ENCODE data around the gene HCN4.
A peak's percentile ranks its signal among the peaks of the same experiment; 100 is the strongest.

The HCN4 gene

DNA sequence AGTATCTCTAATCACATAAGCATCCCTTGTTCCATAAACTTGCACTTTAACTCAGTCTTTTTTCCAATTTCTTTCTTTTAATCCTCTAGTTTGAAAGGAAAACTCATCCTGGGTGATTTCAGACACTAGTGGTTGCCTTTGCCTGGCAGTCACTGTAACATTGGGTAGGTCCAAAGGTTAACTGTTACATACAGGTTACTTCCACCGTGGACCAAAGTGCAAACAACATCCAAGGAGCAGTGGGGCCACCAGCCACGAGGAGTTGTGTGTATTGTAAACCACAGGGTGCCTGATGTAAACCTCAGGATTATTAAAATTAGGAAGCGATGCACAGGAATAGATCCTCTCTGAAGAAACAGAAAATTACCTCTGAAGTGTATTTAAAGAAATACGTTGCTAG, 75.0 kb downstream of the HCN4 start:
- no peak for DNase-seq

DNA sequence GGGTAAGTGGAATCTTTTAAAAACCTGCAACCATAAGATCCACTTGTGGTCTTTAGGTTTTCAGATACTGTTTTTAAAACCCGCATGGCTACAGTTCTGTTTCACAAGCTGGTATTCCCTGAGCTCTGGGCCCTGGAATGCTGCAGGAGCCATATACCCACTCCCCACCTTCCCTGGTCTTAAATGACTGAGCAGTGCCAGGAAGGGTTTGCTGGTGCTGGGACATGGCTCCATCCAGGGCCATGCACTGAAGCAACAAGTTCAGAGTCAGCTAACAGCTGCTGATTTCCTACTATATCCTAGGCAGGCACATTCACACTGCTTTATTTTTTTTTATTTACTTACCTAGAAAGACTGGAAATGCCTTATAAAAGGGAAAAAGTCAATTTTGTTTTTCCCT, 77.3 kb downstream of the HCN4 start:
- DNase-seq: no peak

DNA sequence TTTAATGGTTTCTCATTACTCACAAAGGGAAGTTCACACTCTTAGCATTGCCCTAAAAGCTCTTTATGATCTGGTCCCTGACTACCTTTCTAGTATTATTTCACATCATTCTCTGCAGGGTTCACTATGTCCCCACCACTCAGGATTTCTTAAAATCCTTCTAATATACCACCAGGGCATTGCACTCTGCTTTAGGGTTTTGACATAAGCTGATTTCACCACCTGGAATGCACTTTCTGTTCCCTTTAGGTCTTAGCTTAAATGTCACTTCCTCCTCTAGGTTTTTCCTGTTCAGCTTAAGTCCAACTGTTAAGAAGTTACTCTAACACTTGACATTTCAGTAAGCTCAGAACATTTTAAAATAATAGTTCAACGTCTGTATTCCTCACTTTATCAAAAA, 81.7 kb downstream of the HCN4 start:
- no peak for DNase-seq

DNA sequence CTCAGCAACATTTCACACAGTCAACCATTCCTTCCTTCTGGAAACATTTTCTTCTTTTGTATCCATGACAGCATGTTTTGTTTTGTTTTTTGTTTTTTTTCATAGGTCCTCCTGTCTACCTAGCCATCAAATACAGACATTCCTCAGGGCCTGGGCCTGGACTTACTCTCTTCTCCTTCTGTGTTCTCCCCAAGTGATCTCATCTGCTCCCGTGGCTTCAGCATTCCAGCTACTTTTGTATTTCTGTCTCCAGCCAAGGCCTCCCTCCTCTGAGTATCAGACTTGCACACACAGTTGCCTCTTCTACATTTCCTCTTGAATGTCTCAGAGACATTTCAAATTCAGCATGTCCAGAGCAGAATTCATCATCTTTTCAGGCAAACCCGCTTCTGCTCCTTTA, 82.4 kb downstream of the HCN4 start:
- DNase-seq: peak; percentile 26

DNA sequence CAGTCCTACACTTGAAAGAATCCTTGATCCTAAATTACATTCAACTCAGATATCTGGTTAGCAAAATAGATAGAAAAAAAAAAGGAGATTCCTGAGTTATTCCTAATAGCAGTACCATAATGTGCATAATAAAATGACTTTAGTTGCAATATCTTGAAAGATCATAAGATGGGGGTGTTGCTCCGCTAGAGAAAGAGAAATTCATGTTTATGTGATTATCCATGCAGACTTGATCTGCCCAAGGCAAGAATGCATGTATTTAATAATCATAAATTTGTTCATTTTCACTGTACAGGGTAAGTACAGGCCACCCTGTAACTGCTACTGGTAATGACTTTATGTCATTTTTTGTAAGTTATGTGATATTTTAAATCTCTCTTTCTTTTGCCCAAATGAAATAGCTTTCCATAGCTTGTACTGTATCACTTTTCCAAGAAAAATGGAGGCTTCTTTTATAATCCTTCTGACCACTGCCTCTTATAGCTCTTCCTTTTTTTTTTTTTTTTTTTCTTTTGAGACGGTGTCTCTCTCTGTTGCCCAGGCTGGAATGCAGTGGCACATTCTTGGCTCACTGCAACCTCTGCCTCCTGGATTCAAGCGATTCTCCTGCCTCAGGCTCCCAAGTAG, 84.6 kb downstream of the HCN4 start:
- peak; percentile 45 for DNase-seq

DNA sequence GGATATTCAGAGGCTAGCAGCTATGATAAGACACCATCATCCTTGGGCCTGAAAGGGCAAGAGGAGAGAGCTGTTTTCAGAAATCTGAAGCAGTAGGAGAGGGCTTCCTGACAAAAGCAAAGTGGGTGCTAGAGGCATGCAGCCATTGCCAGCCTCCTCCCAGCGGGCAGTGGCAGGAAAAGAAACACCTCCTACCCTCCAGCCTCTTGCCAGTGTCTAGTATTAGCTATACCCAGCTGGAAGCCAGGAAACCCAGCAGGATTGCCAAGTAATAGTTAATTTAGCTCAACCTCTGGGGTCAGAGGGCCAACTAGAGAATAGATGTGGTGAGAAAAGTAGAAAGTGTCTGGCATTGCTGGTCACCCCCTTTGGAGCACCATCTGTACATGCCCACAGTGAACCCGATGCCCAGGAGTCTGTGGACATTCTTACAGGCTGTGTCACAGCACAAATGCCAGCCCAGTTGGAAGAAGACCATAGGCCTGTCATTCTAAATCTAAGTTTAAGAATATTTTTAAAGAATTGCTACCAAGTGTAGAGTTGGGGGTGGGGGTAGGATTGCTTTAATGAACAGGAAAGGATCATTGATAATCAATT, 85.3 kb downstream of the HCN4 start:
- peak; percentile 14 for DNase-seq

DNA sequence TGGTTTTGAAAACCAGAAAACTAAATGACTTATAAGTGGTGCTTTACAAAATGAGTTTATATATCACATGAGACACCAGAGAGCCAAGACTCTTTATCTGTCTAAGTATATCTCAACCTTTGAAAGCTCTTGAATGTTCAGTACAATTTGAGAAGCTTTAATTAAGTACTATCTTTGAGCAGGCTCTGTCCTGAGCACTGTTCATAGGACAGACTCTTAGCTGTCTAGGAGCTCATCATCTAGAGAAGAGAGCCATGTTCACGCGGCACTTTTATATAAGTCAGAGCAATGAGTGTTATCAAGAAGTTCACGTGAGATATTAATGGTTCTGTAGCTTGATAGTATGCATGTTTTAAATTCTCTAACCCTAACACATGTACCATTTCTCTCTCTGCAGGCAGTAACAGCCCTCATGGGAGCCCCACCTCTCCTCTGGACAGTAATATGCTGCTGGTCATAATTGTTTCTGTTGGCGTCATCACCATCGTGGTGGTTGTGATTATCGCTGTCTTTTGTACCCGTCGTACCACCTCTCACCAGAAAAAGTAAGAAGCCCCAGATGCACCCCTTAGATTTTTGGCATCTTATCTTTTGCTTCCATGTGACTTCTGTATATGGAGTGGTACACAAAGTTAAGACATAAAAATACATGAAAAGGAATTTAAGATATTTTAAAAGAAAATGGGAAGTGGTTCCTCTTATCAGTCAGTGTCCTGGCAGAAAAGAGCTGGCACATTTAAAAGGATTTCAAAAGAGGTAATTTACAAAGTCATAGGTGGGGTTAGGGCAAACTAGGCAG, 86.0 kb downstream of the HCN4 start:
- DNase-seq: no peak

DNA sequence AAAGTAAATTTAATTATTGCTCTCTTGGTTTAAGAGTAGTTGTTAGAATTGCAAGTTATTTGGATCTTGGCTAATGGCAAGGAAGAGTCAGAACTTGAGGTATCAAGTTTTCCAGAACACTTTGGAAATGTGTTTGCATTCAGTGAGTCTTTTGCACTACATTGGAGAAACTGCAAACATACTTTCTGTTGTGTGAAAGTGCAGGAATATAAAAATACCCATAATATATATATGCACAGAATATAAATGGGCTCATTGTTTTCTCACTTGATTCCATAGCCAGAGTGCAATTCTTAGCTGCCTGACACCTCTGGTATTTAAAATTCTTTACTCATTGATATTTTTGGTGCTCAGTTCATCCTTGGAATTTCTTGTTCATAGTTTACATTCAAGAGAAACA, 92.9 kb downstream of the HCN4 start:
- DNase-seq: no peak

DNA sequence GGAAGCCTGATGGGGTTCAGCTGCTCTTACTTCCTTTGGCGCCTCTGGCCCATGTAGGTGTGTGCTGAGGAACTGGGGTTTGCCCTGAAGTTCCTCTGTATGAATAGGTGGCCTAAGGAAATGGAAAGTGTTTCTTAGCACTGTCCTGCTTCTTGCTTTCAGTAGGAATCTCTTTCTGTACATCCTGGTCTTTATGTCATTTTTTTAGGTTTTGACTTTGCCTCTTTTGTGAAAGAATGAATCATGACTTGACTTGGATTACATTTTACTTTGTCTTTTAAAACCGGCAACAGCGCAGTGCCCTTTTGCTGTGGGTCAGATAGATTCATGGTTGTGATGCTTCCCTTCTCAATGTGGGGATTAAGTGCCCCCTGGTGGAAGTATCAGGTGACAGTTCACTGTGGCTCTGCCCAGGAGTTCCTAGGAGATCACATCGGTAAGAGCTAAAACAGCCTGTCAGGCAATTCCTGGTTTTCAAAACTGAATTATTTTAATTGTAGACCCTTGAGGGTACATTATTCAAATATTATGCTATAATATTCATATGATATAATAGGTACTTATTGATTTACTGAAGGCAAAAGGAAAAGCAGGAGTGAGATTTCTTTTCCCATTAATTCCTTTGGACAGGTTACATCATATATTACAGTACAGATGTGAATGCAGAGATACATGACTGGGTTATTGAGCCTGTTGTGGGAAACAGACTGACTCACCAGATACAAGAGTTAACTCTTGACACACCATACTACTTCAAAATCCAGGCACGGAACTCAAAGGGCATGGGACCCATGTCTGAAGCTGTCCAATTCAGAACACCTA, 95.4 kb downstream of the HCN4 start:
- peak; percentile 64 for DNase-seq

DNA sequence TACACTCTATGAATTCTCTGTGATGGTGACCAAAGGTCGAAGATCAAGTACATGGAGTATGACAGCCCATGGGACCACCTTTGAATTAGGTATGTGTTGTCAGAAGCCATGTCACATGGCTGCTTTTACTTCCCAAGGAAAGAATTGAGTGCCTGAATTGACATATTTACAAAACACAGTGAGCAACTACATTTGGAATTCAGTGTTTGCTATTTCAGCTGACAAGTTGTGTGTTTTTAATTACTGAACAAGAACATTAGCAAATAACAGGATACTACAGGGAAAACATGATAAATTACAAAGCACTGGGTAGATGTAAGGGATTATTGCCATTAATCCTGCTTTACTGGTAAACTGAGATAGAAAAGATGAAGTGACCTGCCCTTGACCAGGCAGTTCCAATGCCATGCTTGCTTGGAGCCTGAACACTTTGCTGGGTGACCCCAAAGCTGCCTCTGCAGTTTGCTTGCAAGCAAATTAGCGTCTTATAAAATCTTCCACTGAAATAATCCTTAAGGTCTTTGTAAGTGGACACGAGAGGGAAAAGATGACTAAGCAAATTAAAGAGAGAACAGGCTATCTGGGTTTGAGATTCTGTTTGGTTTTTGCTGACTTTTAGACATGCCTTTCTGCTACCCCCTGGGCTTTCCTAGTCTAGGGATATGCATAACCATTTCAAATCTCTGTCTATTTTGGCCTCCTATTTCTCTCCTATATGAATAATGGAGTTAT, 98.2 kb downstream of the HCN4 start:
- no peak for DNase-seq

Measured in fibroblast of skin of back (primary cell).